HL-60 (cell line): Measurements from ENCODE around the gene CIRBP.

Experiments
- CTCF ChIP-seq: IDR thresholded peaks from one replicate; pipeline ENCODE4 v1.5.1; 2011; ENCODE audit warnings: low read length, control low read depth, inconsistent platforms; ENCODE audit not compliant: insufficient read depth
- REST ChIP-seq: IDR thresholded peaks from 2 replicates; pipeline ENCODE4 v1.6.1; 2012; ENCODE audit warnings: low read depth; ENCODE audit not compliant: insufficient replicate concordance

GRCh38 chr19:1239796-1240737 is 29.1 kb upstream of the CIRBP start:
- peak; percentile 66 for TF ChIP-seq CTCF
- no peak for TF ChIP-seq REST
